Measurements from ENCODE around the gene FAM131C. TPM values are rescaled to one million over a fixed set of nuclear protein-coding genes. Genes with fewer than 3 reads are reported as not detected.
"Not testable (repeated sequence)": the region's sequence is repeated elsewhere in the genome, so short reads cannot be mapped to it uniquely, and the experiment has no call there.

Gene FAM131C
- total RNA-seq, 1 experiment from 2014 or later = 7.4 TPM

DNA sequence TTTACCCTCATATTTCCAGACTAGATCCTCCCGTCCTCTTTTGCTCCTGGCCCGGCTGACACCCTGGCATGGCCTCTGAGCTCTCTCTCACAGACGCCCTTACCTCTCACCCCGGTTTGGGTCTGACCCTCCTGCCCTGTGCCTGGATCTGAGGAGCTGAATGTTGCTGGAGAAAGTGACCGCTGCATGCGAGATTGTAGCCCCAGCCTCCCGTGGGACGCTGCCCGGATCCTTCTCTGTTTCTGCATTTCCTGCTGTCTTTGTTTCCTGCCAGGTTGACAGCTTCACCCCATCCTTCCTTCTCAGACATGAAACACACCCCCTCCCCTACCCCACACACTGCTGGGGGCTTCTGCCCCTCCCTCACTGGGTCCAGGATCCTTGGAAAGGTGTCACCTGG, 9.5 kb downstream of the FAM131C start:
- no peak overlapping the region for H2AFZ ChIP-seq
- POLR2A ChIA-PET (ENCODE audit: unreplicated experiment) = no interaction called here
- BruUV-seq (replicated peaks) = no TSS peak

GRCh38 chr1:16063226-16063829, 10.1 kb downstream of the FAM131C start:
- TF ChIP-seq EZH2 (IDR thresholded peaks at IDR 0.05; ENCODE audit: low read depth) (no peak), CTCF (conservative IDR thresholded peaks at IDR 0.05) (no peak)
- Histone ChIP-seq H3K27me3 (ENCODE audit: insufficient read depth, low read depth) (no peaks in the 10 kb centered on the region), H3K9me3 (ENCODE audit: insufficient read depth, low read depth) (no peaks in the 10 kb centered on the region), H3F3A (ENCODE audit: insufficient read depth, low read depth) (peaks cover 16% of the 10 kb centered on the region; the same call in 1 of the 2 replicates), H2AFZ (no peak overlapping the region), H4K20me1 (ENCODE audit: insufficient read depth) (no peaks in the 10 kb centered on the region), H3K4me2 (no peak overlapping the region), H3K9me2 (ENCODE audit: insufficient read depth) (no peaks in the 10 kb centered on the region), H3K4me1 (replicated peaks; ENCODE audit: insufficient read depth) (peaks cover 9% of the 10 kb centered on the region), H3K4me3 (no peak overlapping the region), H3K36me3 (ENCODE audit: low read depth) (no peaks in the 10 kb centered on the region), H3K27ac (no peak overlapping the region), H3K79me2 (ENCODE audit: low read depth) (no peaks in the 10 kb centered on the region)
- intact Hi-C loops (cut with micrococcal nuclease; ENCODE audit: unreplicated experiment) = no loop called here
- DNase-seq = no peak
- CTCF ChIA-PET = no interaction called here
- no TSS peak for BruUV-seq (replicated peaks)
- POLR2A ChIA-PET (ENCODE audit: unreplicated experiment) = no interaction called here

More for the DNA sequence above, 9.5 kb downstream of the FAM131C start:
- no peak overlapping the region for H3K4me2 ChIP-seq
- H3K9me3 ChIP-seq (ENCODE audit: insufficient read depth, low read depth) = no peaks in the 10 kb centered on the region
- H4K20me1 ChIP-seq (ENCODE audit: insufficient read depth) = no peaks in the 10 kb centered on the region
- H3K79me2 ChIP-seq (ENCODE audit: low read depth) = no peaks in the 10 kb centered on the region
- no peaks in the 10 kb centered on the region for H3K27me3 ChIP-seq (ENCODE audit: insufficient read depth, low read depth)
- H3K4me3 ChIP-seq = no peak overlapping the region
- no peak for TF ChIP-seq CTCF (conservative IDR thresholded peaks at IDR 0.05)
- no peak for TF ChIP-seq EZH2 (IDR thresholded peaks at IDR 0.05; ENCODE audit: low read depth)
- no peak overlapping the region for H3K27ac ChIP-seq
- CTCF ChIA-PET = no interaction called here
- DNase-seq = no peak
- peaks cover 9% of the 10 kb centered on the region for H3K4me1 ChIP-seq (replicated peaks; ENCODE audit: insufficient read depth)
- no peaks in the 10 kb centered on the region for H3K9me2 ChIP-seq (ENCODE audit: insufficient read depth)
- H3F3A ChIP-seq (ENCODE audit: insufficient read depth, low read depth) = peaks cover 19% of the 10 kb centered on the region; the same call in 1 of the 2 replicates
- no peaks in the 10 kb centered on the region for H3K36me3 ChIP-seq (ENCODE audit: low read depth)
- intact Hi-C loops (cut with micrococcal nuclease; ENCODE audit: unreplicated experiment) = no loop called here

- CTCF ChIA-PET; DNase-seq; H3K36me3 ChIP-seq (ENCODE audit: low read depth); H3K27ac ChIP-seq; BruUV-seq (replicated peaks); H3K9me2 ChIP-seq (ENCODE audit: insufficient read depth); H3K79me2 ChIP-seq (ENCODE audit: low read depth); H3K4me3 ChIP-seq; H4K20me1 ChIP-seq (ENCODE audit: insufficient read depth); H3K4me2 ChIP-seq; H2AFZ ChIP-seq; POLR2A ChIA-PET (ENCODE audit: unreplicated experiment); H3K4me1 ChIP-seq (replicated peaks; ENCODE audit: insufficient read depth); H3K9me3 ChIP-seq (ENCODE audit: insufficient read depth, low read depth); H3K27me3 ChIP-seq (ENCODE audit: insufficient read depth, low read depth); intact Hi-C loops (cut with micrococcal nuclease; ENCODE audit: unreplicated experiment): not testable (repeated sequence)
- H3F3A ChIP-seq (ENCODE audit: insufficient read depth, low read depth) = peaks cover 11% of the 10 kb centered on the region; the same call in 1 of the 2 replicates
Observed at GRCh38 chr1:16062687-16063075, 10.8 kb downstream of the FAM131C start.

- H3K9me2 ChIP-seq (ENCODE audit: insufficient read depth); H3K9me3 ChIP-seq (ENCODE audit: insufficient read depth, low read depth); H3K27me3 ChIP-seq (ENCODE audit: insufficient read depth, low read depth); H2AFZ ChIP-seq; H3K4me1 ChIP-seq (replicated peaks; ENCODE audit: insufficient read depth); POLR2A ChIA-PET (ENCODE audit: unreplicated experiment); H3K4me3 ChIP-seq; H3K79me2 ChIP-seq (ENCODE audit: low read depth); H3K27ac ChIP-seq; BruUV-seq (replicated peaks); H3K4me2 ChIP-seq; intact Hi-C loops (cut with micrococcal nuclease; ENCODE audit: unreplicated experiment); H3K36me3 ChIP-seq (ENCODE audit: low read depth); CTCF ChIA-PET; H4K20me1 ChIP-seq (ENCODE audit: insufficient read depth); DNase-seq: not testable (repeated sequence)
- H3F3A ChIP-seq (ENCODE audit: insufficient read depth, low read depth) = peaks cover 11% of the 10 kb centered on the region; the same call in 1 of the 2 replicates
Observed at GRCh38 chr1:16061989-16062686, 11.3 kb downstream of the FAM131C start.
